IMR-90 (cell line): Measurements from ENCODE around the gene CAPRIN1. TPM values are rescaled to one million over a fixed set of nuclear protein-coding genes. Genes with fewer than 3 reads are reported as not detected.
A peak's percentile ranks its signal among the peaks of the same experiment; 100 is the strongest.

Source experiments
- ATAC-seq: fragments of 200-7000 bp; cut with Tn5 transposase; 2 replicates; pipeline ENCODE4 v1.9.1; 2020; ENCODE audit warnings: low read depth, mild to moderate bottlenecking, moderate library complexity
- BruUV-seq: library from RNA; stranded (reverse); fragments of 400-500 nt; replicated peaks from 2 replicates; lab custom pipeline; 2021; lab: Mats Ljungman, UMichigan
- CTCF ChIA-PET: fragments of 300-600 bp; formaldehyde crosslinking; extraction: SDS; loops from one replicate; lab custom pipeline; 2021; ENCODE audit warnings: antibody characterized with exemption; lab: Yijun Ruan, JAX
- POLR2A ChIA-PET: fragments of 300-600 bp; sonication (Branson Sonifier 250); formaldehyde crosslinking; loops from one replicate; lab custom pipeline; 2022; ENCODE audit warnings: antibody characterized with exemption; ENCODE audit not compliant: unreplicated experiment; lab: Charles Lee
- DNase-seq: peaks from one replicate; pipeline ENCODE4 v3.0.0; 2013
- H2AFZ ChIP-seq: replicated peaks from 2 replicates; pipeline ENCODE3; 2013; ENCODE audit warnings: low read length, mild to moderate bottlenecking; ENCODE audit not compliant: poor library complexity
- H2AK5ac ChIP-seq: 2 replicates; pipeline ENCODE4 v1.6.1; 2013; ENCODE audit warnings: low read depth, low read length, inconsistent platforms
- H2AK9ac ChIP-seq: replicated peaks from 2 replicates; pipeline ENCODE3; 2013; ENCODE audit warnings: mild to moderate bottlenecking, low read depth, low read length, moderate library complexity; ENCODE audit not compliant: poor library complexity
- H2BK120ac ChIP-seq: 2 replicates; pipeline ENCODE4 v1.6.1; 2013; ENCODE audit warnings: low read depth, low read length, inconsistent platforms
- H2BK15ac ChIP-seq: 3 replicates; pipeline ENCODE4 v1.6.1; 2013; ENCODE audit warnings: low read depth, low read length, inconsistent platforms
- H2BK20ac ChIP-seq: 2 replicates; pipeline ENCODE4 v1.6.1; 2013; ENCODE audit warnings: low read depth, mild to moderate bottlenecking, inconsistent platforms, low read length, moderate library complexity
- H2BK5ac ChIP-seq: 2 replicates; pipeline ENCODE4 v1.6.1; 2013; ENCODE audit warnings: mild to moderate bottlenecking, low read depth, low read length, inconsistent platforms; ENCODE audit not compliant: poor library complexity, severe bottlenecking
- H3K14ac ChIP-seq: replicated peaks from 2 replicates; pipeline ENCODE4 v1.6.1; 2013; ENCODE audit warnings: low read depth, low read length, inconsistent platforms
- H3K18ac ChIP-seq: 2 replicates; pipeline ENCODE4 v1.6.1; 2013; ENCODE audit warnings: low read depth, low read length, control low read depth
- H3K23ac ChIP-seq: 2 replicates; pipeline ENCODE4 v1.6.1; 2013; ENCODE audit warnings: low read depth, low read length, inconsistent platforms
- H3K27ac ChIP-seq: 2 replicates; pipeline ENCODE4 v1.5.1; 2013; ENCODE audit warnings: mild to moderate bottlenecking, control low read depth, low read length; ENCODE audit not compliant: insufficient read depth
- H3K27me3 ChIP-seq: 2 replicates; pipeline ENCODE4 v1.6.1; 2013; ENCODE audit warnings: low read length; ENCODE audit not compliant: control insufficient read depth, insufficient read depth
- H3K36me3 ChIP-seq: 2 replicates; pipeline ENCODE4 v1.6.1; 2013; ENCODE audit warnings: low read length, mixed read lengths; ENCODE audit not compliant: control insufficient read depth, insufficient read depth
- H3K4ac ChIP-seq: 2 replicates; pipeline ENCODE4 v1.6.1; 2013; ENCODE audit warnings: low read depth, low read length, inconsistent platforms
- H3K4me1 ChIP-seq: 2 replicates; pipeline ENCODE4 v1.6.1; 2013; ENCODE audit warnings: low read length, mixed read lengths; ENCODE audit not compliant: control insufficient read depth, insufficient read depth
- H3K4me2 ChIP-seq: 2 replicates; pipeline ENCODE4 v1.6.1; 2013; ENCODE audit warnings: low read depth, mild to moderate bottlenecking, control low read depth, low read length, moderate library complexity
- H3K4me3 ChIP-seq: 2 replicates; pipeline ENCODE4 v1.5.1; 2013; ENCODE audit warnings: low read depth, mild to moderate bottlenecking, control low read depth, low read length, moderate library complexity; ENCODE audit not compliant: insufficient read depth
- H3K56ac ChIP-seq: 2 replicates; pipeline ENCODE4 v1.6.1; 2013; ENCODE audit warnings: low read length, inconsistent platforms; ENCODE audit not compliant: insufficient read depth; ENCODE audit errors: extremely low read depth
- H3K79me1 ChIP-seq, 2 experiments: 2 replicates each; pipeline ENCODE4 v1.6.1; 2013; ENCODE audit warnings: low read length in 2 of 2, inconsistent platforms in 1 of 2, low read depth in 1 of 2
- H3K9ac ChIP-seq: 2 replicates; pipeline ENCODE4 v1.6.1; 2013; ENCODE audit warnings: low read depth, low read length, control low read depth
- H3K9me1 ChIP-seq: 2 replicates; pipeline ENCODE4 v1.6.1; 2013; ENCODE audit warnings: low read length, inconsistent platforms; ENCODE audit not compliant: insufficient read depth
- H3K9me3 ChIP-seq: 2 replicates; pipeline ENCODE4 v1.6.1; 2013; ENCODE audit warnings: low read length; ENCODE audit not compliant: control insufficient read depth, insufficient read depth
- H4K20me1 ChIP-seq: 2 replicates; pipeline ENCODE4 v1.6.1; 2013; ENCODE audit warnings: low read length, inconsistent platforms; ENCODE audit not compliant: insufficient read depth
- H4K5ac ChIP-seq: 2 replicates; pipeline ENCODE4 v1.6.1; 2013; ENCODE audit warnings: mild to moderate bottlenecking, low read depth, low read length, control low read depth
- H4K8ac ChIP-seq, 2 experiments: 2 replicates each; pipeline ENCODE4 v1.6.1; 2013; ENCODE audit warnings: low read depth in 2 of 2, low read length in 2 of 2, control low read depth in 1 of 2, inconsistent platforms in 1 of 2
- H4K91ac ChIP-seq: 2 replicates; pipeline ENCODE4 v1.6.1; 2013; ENCODE audit warnings: low read depth, low read length, inconsistent platforms; ENCODE audit not compliant: insufficient read depth
- BHLHE40 ChIP-seq: fragments of 150-350 bp; IDR thresholded peaks from 2 replicates; pipeline ENCODE4 v1.6.1; 2016; ENCODE audit warnings: mild to moderate bottlenecking, low read depth, low read length
- CEBPB ChIP-seq: IDR thresholded peaks from 2 replicates; pipeline ENCODE4 v1.6.1; 2012; ENCODE audit warnings: low read depth, low read length, improper control_type of control experiment
- CTCF ChIP-seq: conservative IDR thresholded peaks from 2 replicates; pipeline ENCODE4 v1.5.1; 2012; ENCODE audit warnings: mild to moderate bottlenecking, low read depth, low read length, improper control_type of control experiment
- MAFK ChIP-seq: IDR thresholded peaks from 2 replicates; pipeline ENCODE4 v1.6.1; 2012; ENCODE audit warnings: low read depth, low read length, improper control_type of control experiment
- MAZ ChIP-seq: IDR thresholded peaks from 2 replicates; pipeline ENCODE4 v1.6.1; 2012; ENCODE audit warnings: low read depth, mild to moderate bottlenecking, low read length, improper control_type of control experiment, moderate library complexity, borderline replicate concordance
- MXI1 ChIP-seq: IDR thresholded peaks from 2 replicates; pipeline ENCODE4 v1.6.1; 2012; ENCODE audit warnings: low read depth, mild to moderate bottlenecking, low read length, moderate library complexity, borderline replicate concordance
- NFE2L2 ChIP-seq: fragments of 150-350 bp; IDR thresholded peaks from 2 replicates; pipeline ENCODE4 v1.6.1; 2016; ENCODE audit warnings: low read depth, mild to moderate bottlenecking, low read length
- POLR2A ChIP-seq: IDR thresholded peaks from 2 replicates; pipeline ENCODE4 v1.6.1; 2012; ENCODE audit warnings: mild to moderate bottlenecking, low read depth, low read length
- RAD21 ChIP-seq: IDR thresholded peaks from 2 replicates; pipeline ENCODE4 v1.6.1; 2012; ENCODE audit warnings: low read length, improper control_type of control experiment
- RCOR1 ChIP-seq: IDR thresholded peaks from 2 replicates; pipeline ENCODE4 v1.6.1; 2012; ENCODE audit warnings: mild to moderate bottlenecking, low read length, improper control_type of control experiment; ENCODE audit not compliant: insufficient replicate concordance
- RFX5 ChIP-seq: IDR thresholded peaks from 2 replicates; pipeline ENCODE4 v1.8.0; 2012; ENCODE audit warnings: low read depth, mild to moderate bottlenecking, low read length, moderate library complexity
- SMC3 ChIP-seq: fragments of 150-350 bp; IDR thresholded peaks from 2 replicates; pipeline ENCODE4 v1.6.1; 2016; ENCODE audit warnings: low read depth, mild to moderate bottlenecking, antibody characterized with exemption, low read length, moderate library complexity
- USF2 ChIP-seq: fragments of 150-350 bp; IDR thresholded peaks from 2 replicates; pipeline ENCODE4 v1.6.1; 2017; ENCODE audit warnings: mild to moderate bottlenecking, antibody characterized with exemption, low read length, low read depth
- WGBS, 2 experiments: methylation state at CpG; one replicate each; pipeline versions ENCODE4 v1.1.5 to v1.1.7; 2013; ENCODE audit warnings: missing lambda C conversion rate in 2 of 2; ENCODE audit not compliant: insufficient read length in 1 of 2; ENCODE audit errors: extremely low coverage in 2 of 2; 5-methylcytosine and 5-hydroxymethylcytosine counted together
- dilution Hi-C: fragments of 300-500 bp; cut with HindIII; formaldehyde crosslinking; loops from one replicate; pipeline ENCODE4 v1.14.3; 2018; ENCODE audit warnings: low sequenced_read_pairs; ENCODE audit not compliant: unreplicated experiment
- in situ Hi-C: fragments of 300-500 bp; cut with MboI; formaldehyde crosslinking; loops from 3 replicates; pipeline ENCODE4 v1.14.3; 2019; ENCODE audit warnings: low sequenced_read_pairs, inconsistent platforms, mixed read lengths
- intact Hi-C: fragments of 100-400 bp; cut with micrococcal nuclease; formaldehyde crosslinking; loops from 2 replicates; pipeline ENCODE4 v1.10.0; 2022
- polyA plus RNA-seq, 3 experiments: library from polyadenylated mRNA; depleted of rRNA; stranded (reverse); fragments of >200 nt; gene quantifications; 2 replicates each; pipeline ENCODE4 v1.2.3, GENCODE V29; 2012; ENCODE audit warnings: low replicate concordance in 1 of 3
- total RNA-seq: library from RNA; depleted of rRNA; stranded (reverse); fragments of >200 nt; gene quantifications from 2 replicates; pipeline ENCODE4 v1.2.3, GENCODE V29; 2012

CAPRIN1 gene
- total and polyA plus RNA-seq, 2 of the 4 experiments (the other 2 are of a cell fraction): 127 to 253 TPM

- ChIA-PET POLR2A (interaction anchor here (0.9 kb wide), 1 partner anchor 10 kb away, joined by 4 read pairs; no protein-coding TSS in a partner anchor), CTCF (interaction anchor here (0.7 kb wide), 1 partner anchor 7 kb away, joined by 3 read pairs; no protein-coding TSS in a partner anchor)
- Histone ChIP-seq H3K56ac (peak within 1 kb of the TSS; percentile 86), H3K79me1 (peaks cover 8 to 38% of the 10 kb centered on the region in 2 experiments), H3K9ac (peak within 1 kb of the TSS; percentile 88), H4K8ac (peak within 1 kb of the TSS; percentile 81 to 100), H3K36me3 (peaks cover 10% of the 10 kb centered on the region), H3K4me2 (peak within 1 kb of the TSS; percentile 79), H3K4me1 (peaks cover 2% of the 10 kb centered on the region; the same call in 1 of the 2 replicates), H4K20me1 (no peaks in the 10 kb centered on the region; the same call in 1 of the 2 replicates), H3K4me3 (peak within 1 kb of the TSS; percentile 62), H3K27ac (peak within 1 kb of the TSS; percentile 78), H2AK5ac (peak within 1 kb of the TSS; percentile 88), H3K27me3 (no peaks in the 10 kb centered on the region), H3K14ac (peak within 1 kb of the TSS; percentile 99), H4K91ac (peak within 1 kb of the TSS; percentile 90), H2BK20ac (no peak within 1 kb of the TSS), H2AFZ (peak within 1 kb of the TSS; percentile 96), H3K23ac (peak within 1 kb of the TSS; percentile 95), H3K4ac (peak within 1 kb of the TSS; percentile 99), H2AK9ac (peak within 1 kb of the TSS; percentile 97), H2BK120ac (peak within 1 kb of the TSS; percentile 67), H2BK5ac (peak within 1 kb of the TSS; percentile 91), H4K5ac (peak within 1 kb of the TSS; percentile 87), H2BK15ac (no peak within 1 kb of the TSS), H3K9me1 (no peaks in the 10 kb centered on the region), H3K18ac (peak within 1 kb of the TSS; percentile 44), H3K9me3 (no peaks in the 10 kb centered on the region)
- intact Hi-C loops (loop anchor here (1.0 to 2.0 kb wide), 2 partner anchors 54 to 109 kb away; partner anchors contain the start of gene CAPRIN1), dilution Hi-C loops (no loop called here), in situ Hi-C loops (no loop called here)
- BruUV-seq: no TSS peak
- ATAC-seq (peak; percentile 89), DNase-seq (peak; percentile 99)
- 0% methylated on average over 24 of the region's 55 CpGs; no CpG with 5 or more reads in 1 of the 2 experiments for WGBS, 2 experiments
- TF ChIP-seq RFX5: no peak
- TF ChIP-seq NFE2L2: peak; percentile 15; the same call in 1 of the 2 replicates
- TF ChIP-seq SMC3: no peak
- peak; percentile 62 for TF ChIP-seq CEBPB
- no peak; the same call in 1 of the 2 replicates for TF ChIP-seq CTCF
- peak; percentile 100 for TF ChIP-seq MXI1
- TF ChIP-seq RCOR1: no peak
- TF ChIP-seq BHLHE40: peak; percentile 99
- TF ChIP-seq POLR2A: peak; percentile 80
- peak; percentile 84 for TF ChIP-seq USF2
- TF ChIP-seq MAZ: no peak
- no peak for TF ChIP-seq MAFK
- TF ChIP-seq RAD21: no peak
Measured at GRCh38 chr11:34105079-34105956, 53.8 kb downstream of the CAPRIN1 start, which contains the start of gene NAT10. Gene NAT10, plus strand, starts transcription at chr11:34105629. Its CDS starts 2,597 bp downstream, at chr11:34108226.
